Uterus (tissue), 2 donors: Measurements from ENCODE around the gene DCAF16.

Experiments used
- CTCF ChIP-seq, 4 experiments: fragments of 200-600 bp in 2 of 4; fragments of 450-650 bp in 2 of 4; sonication (generic) in 2 of 4; IDR thresholded peaks; one replicate each; pipeline ENCODE4 v1.5.1; 2016 to 2019; ENCODE audit warnings: antibody characterized with exemption in 4 of 4, mild to moderate bottlenecking in 2 of 4, moderate library complexity in 1 of 4
- POLR2A ChIP-seq, 2 donors: fragments of 450-650 bp; IDR thresholded peaks; one replicate each; pipeline ENCODE4 v1.6.1; 2016; ENCODE audit warnings: antibody characterized with exemption in 2 of 2, mild to moderate bottlenecking in 1 of 2, moderate library complexity in 1 of 2

GRCh38 chr4:17773135-17773698 is 37.3 kb downstream of the DCAF16 start:
- TF ChIP-seq CTCF (IDR thresholded peaks at IDR 0.05) (no peak), POLR2A (IDR thresholded peaks at IDR 0.05) (no peak)
